PC-3 (cell line): ENCODE measurements around the gene MAPKAP1. TPM values are rescaled to one million over a fixed set of nuclear protein-coding genes. Genes with fewer than 3 reads are reported as not detected.
"Not testable (repeated sequence)": the region's sequence is repeated elsewhere in the genome, so short reads cannot be mapped to it uniquely, and the experiment has no call there.

Experiments used
- ATAC-seq: fragments of 200-7000 bp; cut with Tn5 transposase; 2 replicates; pipeline ENCODE4 v1.9.1; 2020; ENCODE audit warnings: mild to moderate bottlenecking, moderate library complexity
- BruUV-seq: library from RNA; stranded (reverse); fragments of 400-500 nt; replicated peaks from 2 replicates; lab custom pipeline; 2021; lab: Mats Ljungman, UMichigan
- CTCF ChIA-PET: fragments of 300-600 bp; sonication (Branson Sonifier 250); formaldehyde crosslinking; loops from one replicate; lab custom pipeline; 2022; ENCODE audit warnings: antibody characterized with exemption; lab: Charles Lee
- POLR2A ChIA-PET: fragments of 300-600 bp; sonication (Branson Sonifier 250); formaldehyde crosslinking; loops from one replicate; lab custom pipeline; 2022; ENCODE audit warnings: antibody characterized with exemption; ENCODE audit not compliant: unreplicated experiment; lab: Charles Lee
- DNase-seq: peaks from one replicate; pipeline ENCODE4 v3.0.0-alpha.2; 2015
- H2AFZ ChIP-seq: fragments of 300-600 bp; sonication (generic); 2 replicates; pipeline ENCODE4 v1.6.0; 2016; ENCODE audit warnings: antibody characterized with exemption, low read length
- H3F3A ChIP-seq: fragments of 300-600 bp; sonication (generic); one replicate; pipeline ENCODE4 v1.6.0; 2017; ENCODE audit warnings: antibody characterized with exemption, low read length, control low read depth, mild to moderate bottlenecking; ENCODE audit not compliant: unreplicated experiment
- H3K27ac ChIP-seq: fragments of 300-600 bp; sonication (generic); 2 replicates; pipeline ENCODE4 v1.5.1; 2016; ENCODE audit warnings: mild to moderate bottlenecking, low read length
- H3K27me3 ChIP-seq: fragments of 300-600 bp; sonication (generic); 2 replicates; pipeline ENCODE4 v1.6.1; 2016; ENCODE audit warnings: low read length, mixed read lengths
- H3K36me3 ChIP-seq: fragments of 300-600 bp; sonication (generic); 2 replicates; pipeline ENCODE4 v1.6.1; 2016; ENCODE audit warnings: low read depth, mixed run types, low read length, mixed read lengths
- H3K4me1 ChIP-seq: fragments of 300-600 bp; sonication (generic); 2 replicates; pipeline ENCODE4 v1.5.1; 2016; ENCODE audit warnings: low read length; ENCODE audit not compliant: insufficient read depth
- H3K4me2 ChIP-seq: fragments of 300-600 bp; sonication (generic); 2 replicates; pipeline ENCODE4 v1.6.0; 2016; ENCODE audit warnings: low read length
- H3K4me3 ChIP-seq: fragments of 300-600 bp; sonication (generic); 2 replicates; pipeline ENCODE4 v1.5.1; 2016; ENCODE audit warnings: mild to moderate bottlenecking, low read length, mixed read lengths
- H3K79me2 ChIP-seq: fragments of 300-600 bp; sonication (generic); 2 replicates; pipeline ENCODE4 v1.6.1; 2017; ENCODE audit warnings: low read length, mixed read lengths
- H3K9ac ChIP-seq: fragments of 300-600 bp; sonication (generic); 2 replicates; pipeline ENCODE4 v1.6.0; 2016; ENCODE audit warnings: mild to moderate bottlenecking, low read length
- H3K9me2 ChIP-seq: fragments of 300-600 bp; sonication (generic); replicated peaks from 2 replicates; pipeline ENCODE4 v1.6.1; 2016; ENCODE audit warnings: mixed run types, low read length, mixed read lengths
- H3K9me3 ChIP-seq: fragments of 300-600 bp; sonication (generic); 2 replicates; pipeline ENCODE4 v1.6.1; 2016; ENCODE audit warnings: low read length, mixed read lengths
- H4K20me1 ChIP-seq: fragments of 300-600 bp; sonication (generic); 2 replicates; pipeline ENCODE4 v1.6.1; 2016; ENCODE audit warnings: low read length, mixed read lengths
- EZH2 ChIP-seq: fragments of 300-600 bp; sonication (generic); IDR thresholded peaks from one replicate; pipeline ENCODE4 v1.6.1; 2017; ENCODE audit warnings: antibody characterized with exemption, mild to moderate bottlenecking, low read length; ENCODE audit not compliant: unreplicated experiment
- EZH2phosphoT487 ChIP-seq: fragments of 300-600 bp; sonication (generic); IDR thresholded peaks from 2 replicates; pipeline ENCODE4 v1.6.1; 2018; ENCODE audit warnings: mild to moderate bottlenecking, antibody characterized with exemption, low read length, borderline replicate concordance
- intact Hi-C: fragments of 100-400 bp; cut with micrococcal nuclease; formaldehyde crosslinking; loops from 2 replicates; pipeline ENCODE4 v1.9.0; 2023
- total RNA-seq: library from RNA; depleted of rRNA; stranded (reverse); fragments of >200 nt; gene quantifications from 2 replicates; pipeline ENCODE4 v1.2.3, GENCODE V29; 2014
- TF ChIP-seq, protein P1 (sequence below): fragments of 300-600 bp; sonication (generic); conservative IDR thresholded peaks from 2 replicates; pipeline ENCODE4 v1.5.1; 2017; ENCODE audit warnings: antibody characterized with exemption, low read depth, mild to moderate bottlenecking, low read length

The MAPKAP1 gene
- total RNA-seq, 1 experiment from 2014 or later = 128 TPM

DNA sequence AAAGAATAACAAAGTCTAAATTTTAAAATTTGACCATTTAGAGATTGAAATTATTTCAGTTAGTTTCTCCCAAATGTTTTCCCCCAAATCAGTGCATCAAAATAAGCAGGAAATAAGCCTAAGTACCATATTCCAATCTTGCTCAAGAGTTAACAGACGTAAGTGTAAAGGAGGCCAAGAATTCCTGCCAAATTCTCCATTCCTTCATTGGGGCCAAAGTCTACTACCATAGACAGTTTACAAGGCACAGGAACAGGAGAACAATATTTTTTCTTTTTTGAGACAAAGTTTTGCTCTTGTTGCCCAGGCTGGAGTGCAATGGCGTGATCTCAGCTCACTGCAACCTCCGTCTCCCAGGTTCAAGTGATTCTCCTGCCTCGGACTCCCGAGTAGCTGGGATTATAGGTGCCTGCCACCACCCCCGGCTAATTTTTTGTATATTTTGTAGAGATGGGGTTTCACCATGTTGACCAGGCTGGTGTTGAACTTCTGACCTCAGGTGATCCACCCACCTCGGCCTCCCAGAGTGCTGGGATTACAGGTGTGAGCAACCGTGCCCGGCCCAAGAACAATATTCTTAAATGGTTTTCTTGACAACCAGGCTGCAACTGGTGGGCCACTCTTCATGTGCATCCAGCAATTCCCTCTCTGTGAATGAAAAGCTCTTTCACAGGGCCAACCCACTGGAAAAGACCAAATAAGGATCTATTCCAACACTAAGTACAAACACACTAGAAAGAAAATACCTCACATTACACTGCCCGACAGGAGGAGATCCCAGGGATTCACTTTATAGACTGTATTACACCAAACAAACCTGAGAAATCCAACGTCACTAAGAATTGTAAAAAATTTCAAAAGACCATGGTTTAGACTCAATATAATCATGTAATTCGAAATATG, 127.7 kb downstream of the MAPKAP1 start:
- Histone ChIP-seq H3K36me3 (no peaks in the 10 kb centered on the region; the same call in 1 of the 2 replicates), H3K9me3 (no peaks in the 10 kb centered on the region), H3K4me3 (no peak overlapping the region), H2AFZ (no peak overlapping the region), H3K9me2 (no peaks in the 10 kb centered on the region), H3K79me2 (no peaks in the 10 kb centered on the region), H3K4me2 (no peak overlapping the region), H3K4me1 (no peaks in the 10 kb centered on the region), H3K27ac (no peak overlapping the region), H3K9ac (no peak overlapping the region), H4K20me1 (no peaks in the 10 kb centered on the region), H3K27me3 (no peaks in the 10 kb centered on the region), H3F3A (no peaks in the 10 kb centered on the region)
- DNase-seq (no peak), ATAC-seq (no peak)
- POLR2A ChIA-PET = no interaction called here
- CTCF ChIA-PET = no interaction called here
- intact Hi-C loops = no loop called here
- no TSS peak for BruUV-seq
- no peak for TF ChIP-seq EZH2phosphoT487
- no peak for TF ChIP-seq EZH2

DNA sequence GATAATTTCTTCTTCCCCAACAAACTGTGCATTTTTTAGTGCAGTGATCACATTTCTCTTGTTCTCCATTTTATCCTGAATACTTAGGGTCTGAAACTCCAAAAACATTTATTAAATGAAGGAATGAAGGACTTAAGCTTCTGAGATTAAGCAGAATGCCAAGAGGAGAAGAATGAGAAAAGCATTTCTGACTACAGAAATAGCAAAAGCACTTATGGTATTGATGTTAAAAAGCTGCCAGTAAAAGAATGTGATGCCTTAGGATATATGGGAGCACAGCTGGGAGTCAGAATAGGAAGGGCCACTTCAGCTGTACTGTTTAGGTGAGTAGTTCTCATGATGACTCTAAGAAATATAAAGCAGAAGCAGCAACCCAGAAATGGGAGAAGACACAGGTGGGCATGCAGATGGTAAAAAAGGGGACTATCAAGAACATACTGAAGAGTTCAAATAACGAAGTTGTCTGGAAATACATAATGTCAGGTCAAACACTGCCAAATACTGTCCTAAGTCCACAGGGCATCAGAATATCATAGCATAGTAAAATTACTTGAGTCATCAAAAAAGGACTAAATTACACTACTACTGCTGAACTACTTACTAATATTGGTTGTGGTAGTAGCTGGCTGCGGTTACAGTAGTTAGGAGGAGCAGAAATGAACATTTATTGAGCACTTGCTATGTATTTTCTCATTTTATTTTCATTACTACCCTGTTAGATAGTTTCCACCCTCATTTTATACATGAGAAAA, 132.7 kb downstream of the MAPKAP1 start:
- Histone ChIP-seq H3K4me2 (no peak overlapping the region), H3K27me3 (no peaks in the 10 kb centered on the region), H3F3A (no peaks in the 10 kb centered on the region), H3K9me2 (no peaks in the 10 kb centered on the region), H3K4me3 (no peak overlapping the region), H3K79me2 (no peaks in the 10 kb centered on the region), H3K4me1 (no peaks in the 10 kb centered on the region), H3K9ac (no peak overlapping the region), H2AFZ (no peak overlapping the region), H3K27ac (no peak overlapping the region), H3K9me3 (no peaks in the 10 kb centered on the region), H3K36me3 (no peaks in the 10 kb centered on the region; the same call in 1 of the 2 replicates), H4K20me1 (no peaks in the 10 kb centered on the region)
- no TSS peak for BruUV-seq
- intact Hi-C loops = no loop called here
- DNase-seq (no peak), ATAC-seq (no peak)
- ChIA-PET CTCF (no interaction called here), POLR2A (no interaction called here)
- TF ChIP-seq EZH2 (no peak), EZH2phosphoT487 (no peak)
- TF ChIP-seq, protein P1, sequence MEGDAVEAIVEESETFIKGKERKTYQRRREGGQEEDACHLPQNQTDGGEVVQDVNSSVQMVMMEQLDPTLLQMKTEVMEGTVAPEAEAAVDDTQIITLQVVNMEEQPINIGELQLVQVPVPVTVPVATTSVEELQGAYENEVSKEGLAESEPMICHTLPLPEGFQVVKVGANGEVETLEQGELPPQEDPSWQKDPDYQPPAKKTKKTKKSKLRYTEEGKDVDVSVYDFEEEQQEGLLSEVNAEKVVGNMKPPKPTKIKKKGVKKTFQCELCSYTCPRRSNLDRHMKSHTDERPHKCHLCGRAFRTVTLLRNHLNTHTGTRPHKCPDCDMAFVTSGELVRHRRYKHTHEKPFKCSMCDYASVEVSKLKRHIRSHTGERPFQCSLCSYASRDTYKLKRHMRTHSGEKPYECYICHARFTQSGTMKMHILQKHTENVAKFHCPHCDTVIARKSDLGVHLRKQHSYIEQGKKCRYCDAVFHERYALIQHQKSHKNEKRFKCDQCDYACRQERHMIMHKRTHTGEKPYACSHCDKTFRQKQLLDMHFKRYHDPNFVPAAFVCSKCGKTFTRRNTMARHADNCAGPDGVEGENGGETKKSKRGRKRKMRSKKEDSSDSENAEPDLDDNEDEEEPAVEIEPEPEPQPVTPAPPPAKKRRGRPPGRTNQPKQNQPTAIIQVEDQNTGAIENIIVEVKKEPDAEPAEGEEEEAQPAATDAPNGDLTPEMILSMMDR = no peak

DNA sequence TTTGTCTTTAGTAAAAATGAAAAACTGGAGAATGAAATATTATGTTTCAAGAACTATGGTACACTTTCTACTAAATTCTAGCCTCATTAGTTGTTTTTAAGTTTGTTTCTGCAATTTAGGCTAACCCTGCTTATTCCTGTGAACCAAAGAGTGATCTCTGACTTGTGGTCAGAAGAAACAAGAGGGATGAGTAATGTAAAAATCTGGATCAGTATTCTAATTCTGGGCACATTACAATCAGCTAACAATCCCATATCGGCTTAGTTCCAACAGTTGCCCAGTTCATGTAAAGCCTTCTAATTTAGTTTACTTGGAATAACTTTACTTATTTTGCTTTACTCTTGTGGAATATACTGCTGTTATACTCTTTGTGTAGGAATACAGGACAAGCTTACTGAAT, 134.5 kb downstream of the MAPKAP1 start:
- intact Hi-C loops = not testable (repeated sequence)

DNA sequence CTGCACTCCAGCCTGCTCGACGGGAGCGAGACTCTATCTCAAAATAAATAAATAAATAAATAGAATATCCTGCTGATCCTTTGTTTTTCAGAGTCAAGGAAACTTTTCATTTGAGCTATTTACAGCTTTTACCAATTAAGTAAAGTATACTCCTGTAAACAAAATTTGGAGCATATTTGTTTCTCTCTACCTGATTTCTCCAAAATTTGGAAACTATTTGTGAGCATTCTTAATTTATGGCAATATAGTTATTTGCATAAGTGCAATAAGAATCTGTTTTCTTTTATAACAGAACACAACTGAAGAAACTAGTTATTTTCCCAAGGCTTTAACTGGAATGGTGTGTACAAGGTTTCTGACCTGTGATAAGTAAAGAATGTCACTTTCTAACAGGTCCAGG, 135.2 kb downstream of the MAPKAP1 start:
- H2AFZ ChIP-seq, CTCF ChIA-PET, intact Hi-C loops, H3K9me2 ChIP-seq, DNase-seq, H3K4me3 ChIP-seq, BruUV-seq, H3K9me3 ChIP-seq, H3K9ac ChIP-seq, H4K20me1 ChIP-seq, POLR2A ChIA-PET, H3K79me2 ChIP-seq, H3F3A ChIP-seq, H3K4me2 ChIP-seq, ATAC-seq, H3K27me3 ChIP-seq, H3K27ac ChIP-seq, H3K4me1 ChIP-seq, H3K36me3 ChIP-seq: not testable (repeated sequence)

More for the DNA sequence above, 134.5 kb downstream of the MAPKAP1 start:
- H3K27ac ChIP-seq, BruUV-seq, H4K20me1 ChIP-seq, H3K79me2 ChIP-seq, DNase-seq, CTCF ChIA-PET, H3F3A ChIP-seq, H3K9ac ChIP-seq, H3K36me3 ChIP-seq, H3K27me3 ChIP-seq, H2AFZ ChIP-seq, ATAC-seq, H3K9me3 ChIP-seq, H3K4me1 ChIP-seq, H3K4me2 ChIP-seq, H3K9me2 ChIP-seq, H3K4me3 ChIP-seq, POLR2A ChIA-PET: not testable (repeated sequence)
